ENCODE data around the gene PAIP2B.
A peak's percentile ranks its signal among the peaks of the same experiment; 100 is the strongest.
"Not testable (repeated sequence)": the region's sequence is repeated elsewhere in the genome, so short reads cannot be mapped to it uniquely, and the experiment has no call there.

Gene PAIP2B

GRCh38 chr2:71216501-71216900 lies 10.4 kb downstream of the PAIP2B start:
- no peak for DNase-seq (ENCODE audit: low spot score)

GRCh38 chr2:71215447-71215846 lies 11.5 kb downstream of the PAIP2B start:
- DNase-seq (ENCODE audit: low spot score), result no peak

- DNase-seq (ENCODE audit: low spot score), result no peak
Measured at GRCh38 chr2:71212336-71212735, 14.6 kb downstream of the PAIP2B start.

GRCh38 chr2:71210292-71210691 lies 16.6 kb downstream of the PAIP2B start:
- DNase-seq (ENCODE audit: low spot score), result no peak

DNA sequence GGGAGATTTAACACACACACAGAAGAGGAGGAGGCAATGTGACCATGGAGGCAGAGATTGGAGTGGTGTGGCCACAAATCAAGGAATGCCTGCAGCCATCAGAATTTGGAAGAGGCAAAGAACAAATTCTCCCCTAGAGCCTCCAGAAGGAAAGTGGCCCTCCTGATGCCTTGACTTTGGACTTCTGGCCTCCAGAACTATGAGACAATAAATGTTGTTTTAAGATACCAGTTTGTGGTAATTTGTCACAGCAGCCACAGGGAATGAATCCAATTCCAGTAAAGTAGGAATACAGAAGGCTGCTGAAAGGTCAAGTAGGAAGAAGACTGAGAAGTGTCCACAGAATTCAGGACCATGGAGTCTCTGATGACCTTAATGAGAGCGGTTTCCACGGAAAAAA lies 18.1 kb downstream of the PAIP2B start:
- no peak for DNase-seq (ENCODE audit: low spot score)

DNA sequence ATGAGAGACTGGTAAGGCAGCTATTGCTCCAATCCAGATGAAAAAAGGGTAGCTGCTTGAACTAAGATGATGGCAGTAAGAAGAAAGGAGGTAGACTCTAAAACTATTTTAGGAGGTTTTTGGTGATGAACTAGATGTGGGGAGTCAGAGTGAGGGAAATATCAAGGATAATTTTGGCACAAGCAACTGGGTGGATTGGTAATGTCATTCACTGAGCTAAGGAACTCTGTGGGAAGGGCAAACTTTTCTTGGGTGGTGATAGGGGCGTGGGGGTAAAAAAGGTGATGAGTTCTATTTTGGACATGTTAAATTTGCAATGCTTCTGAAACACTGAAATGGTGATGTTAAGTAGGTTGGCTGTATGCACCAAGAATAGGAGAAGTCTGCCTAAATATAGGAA lies 19.3 kb downstream of the PAIP2B start:
- no peak for DNase-seq (ENCODE audit: low spot score)

GRCh38 chr2:71206271-71206670 lies 20.6 kb downstream of the PAIP2B start:
- no peak for DNase-seq (ENCODE audit: low spot score)

GRCh38 chr2:71191570-71191943 lies 35.3 kb downstream of the PAIP2B start:
- DNase-seq (ENCODE audit: low spot score), result no peak

DNA sequence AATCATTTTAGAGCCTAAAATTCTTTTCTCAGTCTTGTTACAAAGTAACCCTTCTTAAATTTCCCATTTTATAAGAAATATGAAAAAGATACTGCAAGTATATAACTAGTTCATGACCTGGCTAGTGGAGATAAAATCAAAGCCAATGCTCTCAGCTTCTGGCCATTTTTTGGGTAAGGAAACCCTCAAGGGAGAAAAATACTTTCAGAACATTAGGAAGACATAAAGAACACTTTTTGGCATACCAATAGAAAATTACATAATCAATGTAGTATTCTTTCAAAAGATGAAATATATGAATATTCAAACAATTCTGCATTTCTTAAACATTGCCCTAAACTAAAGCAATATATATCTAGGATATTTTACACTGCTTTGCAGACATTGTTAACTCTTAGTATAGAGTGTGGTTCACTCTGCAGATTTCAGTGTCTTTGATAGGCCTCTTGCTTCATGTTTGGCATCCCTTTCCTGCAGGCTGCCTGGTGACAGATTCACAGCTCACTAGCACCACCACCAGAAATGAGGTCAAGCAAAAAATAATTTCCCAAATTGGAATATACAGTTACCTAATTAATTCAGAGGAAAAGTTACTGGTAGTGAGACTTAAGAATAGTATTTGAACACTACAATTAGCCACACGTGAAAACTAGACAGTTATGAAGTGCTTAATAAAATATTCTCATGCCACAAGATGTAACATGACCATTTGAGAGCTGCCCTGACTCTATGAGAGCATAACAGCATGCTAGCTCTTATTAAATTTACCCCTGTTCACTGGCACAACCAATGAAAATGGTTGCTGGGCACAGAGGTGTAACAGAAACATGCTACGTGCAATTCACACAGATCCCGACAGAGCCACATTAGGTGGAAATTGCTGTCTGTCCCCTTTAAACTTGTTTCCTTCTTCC lies 36.0 kb downstream of the PAIP2B start:
- no peak for DNase-seq (ENCODE audit: low spot score)

DNA sequence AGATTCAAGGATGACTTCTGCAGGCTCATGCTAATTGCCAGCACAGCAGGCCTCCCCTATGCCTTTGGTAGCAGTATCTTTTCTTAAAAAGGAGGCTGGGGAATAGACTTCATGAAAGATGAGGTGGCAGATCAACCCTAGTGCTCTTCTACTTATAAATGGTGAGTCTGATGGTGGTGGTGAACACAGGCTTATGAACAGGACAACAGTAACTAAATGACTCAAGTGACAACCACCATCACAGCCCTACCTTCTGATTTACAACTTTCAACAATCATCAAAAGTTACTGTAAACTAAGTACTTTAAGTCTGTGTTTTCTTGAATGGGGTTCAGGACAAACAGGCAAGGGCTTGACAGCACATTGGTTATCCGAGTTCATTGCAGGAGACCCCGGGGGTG lies 39.3 kb downstream of the PAIP2B start:
- DNase-seq (ENCODE audit: low spot score), result no peak

- no peak for DNase-seq (ENCODE audit: low spot score)
Measured at GRCh38 chr2:71186973-71187372, 39.9 kb downstream of the PAIP2B start.

DNA sequence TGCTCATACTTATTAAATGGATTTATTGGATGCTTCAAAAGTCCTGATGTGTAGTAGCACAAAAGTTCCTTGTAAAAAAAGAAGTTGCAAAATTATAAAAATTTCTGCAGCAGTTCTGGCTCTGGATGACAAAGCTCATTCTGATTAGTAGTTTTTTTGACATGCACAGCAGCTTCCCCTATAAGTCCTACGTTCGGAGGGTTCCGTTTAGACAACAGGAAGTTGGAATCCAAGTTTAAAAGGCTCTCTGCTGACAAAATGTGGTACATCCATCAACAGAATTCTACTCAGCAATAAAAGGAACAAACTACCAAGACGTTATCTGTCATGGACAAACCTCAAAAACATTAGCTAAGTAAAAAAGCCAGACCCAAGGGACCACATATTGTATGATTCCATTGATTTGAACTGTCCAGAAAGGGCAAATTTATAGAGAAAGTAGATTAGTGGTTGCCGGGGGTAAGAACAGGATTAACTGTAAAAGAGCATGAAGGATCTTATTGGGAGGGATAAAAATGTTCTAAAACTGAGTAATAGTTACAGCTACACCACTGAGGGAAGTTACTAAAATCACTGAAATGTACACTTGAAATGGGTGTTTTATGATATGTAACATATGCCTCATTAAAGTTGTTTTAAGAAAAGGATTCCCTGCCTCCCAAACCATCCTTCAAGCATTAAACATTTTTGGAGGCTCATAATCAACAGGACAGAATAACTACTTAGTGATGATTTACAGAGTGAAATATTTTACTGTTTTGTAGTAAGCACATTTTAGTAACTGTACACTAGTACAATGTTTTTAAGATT lies 43.4 kb downstream of the PAIP2B start:
- not testable (repeated sequence) for DNase-seq (ENCODE audit: low spot score)

- DNase-seq (ENCODE audit: low spot score), result no peak
Measured at GRCh38 chr2:71181316-71181715, 45.6 kb downstream of the PAIP2B start.

- not testable (repeated sequence) for DNase-seq (ENCODE audit: low spot score)
Measured at GRCh38 chr2:71178836-71179235, 48.1 kb downstream of the PAIP2B start.

GRCh38 chr2:71174207-71174606 lies 52.7 kb downstream of the PAIP2B start:
- no peak for DNase-seq (ENCODE audit: low spot score)

- no peak for DNase-seq (ENCODE audit: low spot score)
Measured at GRCh38 chr2:71173096-71173495, 53.8 kb downstream of the PAIP2B start.

DNA sequence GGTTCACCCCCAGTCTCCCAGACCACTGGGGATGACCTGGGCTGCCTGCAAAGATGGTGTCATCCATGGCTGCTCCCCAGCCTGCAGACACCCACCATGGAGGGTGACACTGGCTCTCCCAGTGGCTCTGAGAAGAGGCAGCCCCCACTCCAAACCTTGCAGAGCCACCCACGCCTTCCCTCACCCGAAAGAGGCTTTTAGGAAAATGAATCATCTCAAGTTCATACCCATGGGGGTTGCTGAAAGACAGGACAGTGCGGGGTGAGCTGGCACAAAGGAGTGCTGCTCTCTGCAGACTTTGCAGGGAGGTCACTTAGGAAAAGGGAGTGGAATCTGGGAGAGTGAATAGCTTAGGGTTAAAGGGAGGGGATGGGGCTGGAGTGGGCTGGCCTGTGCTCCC lies 60.1 kb downstream of the PAIP2B start:
- DNase-seq (ENCODE audit: low spot score), result no peak

GRCh38 chr2:71157124-71157793 lies 69.6 kb downstream of the PAIP2B start:
- DNase-seq (ENCODE audit: low spot score), result peak; percentile 50

DNA sequence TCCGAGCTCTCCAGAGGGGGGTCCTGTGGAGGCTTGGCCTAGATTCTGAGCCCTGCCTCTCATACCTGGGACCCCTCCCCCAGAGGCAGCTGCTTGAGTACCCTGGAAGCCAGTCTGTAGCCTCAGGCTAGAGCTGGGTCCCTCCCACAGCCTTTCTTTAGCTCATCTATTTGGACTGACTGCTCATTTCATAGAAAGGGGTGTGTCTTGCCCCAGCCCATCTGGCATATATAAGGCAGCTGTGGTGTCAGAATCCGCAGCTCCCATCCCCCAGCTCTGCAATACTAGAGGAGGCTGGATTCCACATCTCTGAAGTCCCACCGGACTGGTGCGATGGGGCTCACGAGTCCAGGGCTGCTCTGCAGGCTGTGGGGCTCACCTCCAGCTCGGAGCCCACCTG lies 70.3 kb downstream of the PAIP2B start:
- peak; percentile 55 for DNase-seq (ENCODE audit: low spot score)

- no peak for DNase-seq (ENCODE audit: low spot score)
Measured at GRCh38 chr2:71155846-71156245, 71.1 kb downstream of the PAIP2B start.

- DNase-seq (ENCODE audit: low spot score), result no peak
Measured at GRCh38 chr2:71154798-71155197, 72.1 kb downstream of the PAIP2B start.

DNA sequence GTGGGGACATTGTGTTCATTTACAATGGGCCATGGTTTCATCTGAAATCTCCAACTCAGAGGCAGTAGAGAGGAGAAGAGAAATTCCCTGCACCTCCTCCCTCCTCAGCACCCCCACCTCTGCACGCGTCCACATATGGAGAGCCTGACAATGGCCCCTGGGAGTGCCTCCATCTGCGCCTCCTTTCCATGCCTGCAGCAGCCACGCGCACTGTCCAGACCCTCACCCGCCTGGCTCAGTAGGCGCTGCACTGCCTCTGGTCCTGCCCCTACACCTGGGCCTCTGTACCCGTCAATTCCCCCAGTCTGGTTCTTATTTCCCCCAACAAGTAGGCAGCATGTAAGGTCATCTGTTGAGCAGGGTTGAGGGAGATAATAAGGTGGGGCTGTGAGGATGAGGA lies 72.6 kb downstream of the PAIP2B start:
- DNase-seq (ENCODE audit: low spot score), result no peak

Measured in hepatic stellate cell (primary cell).